ENCODE data around the gene GHR. TPM values are rescaled to one million over a fixed set of nuclear protein-coding genes. Genes with fewer than 3 reads are reported as not detected.
A peak's percentile ranks its signal among the peaks of the same experiment; 100 is the strongest.
"Not testable (repeated sequence)": the region's sequence is repeated elsewhere in the genome, so short reads cannot be mapped to it uniquely, and the experiment has no call there.

The GHR gene
- total RNA-seq, 1 donor from 2014 or later = 2.4 TPM

DNA sequence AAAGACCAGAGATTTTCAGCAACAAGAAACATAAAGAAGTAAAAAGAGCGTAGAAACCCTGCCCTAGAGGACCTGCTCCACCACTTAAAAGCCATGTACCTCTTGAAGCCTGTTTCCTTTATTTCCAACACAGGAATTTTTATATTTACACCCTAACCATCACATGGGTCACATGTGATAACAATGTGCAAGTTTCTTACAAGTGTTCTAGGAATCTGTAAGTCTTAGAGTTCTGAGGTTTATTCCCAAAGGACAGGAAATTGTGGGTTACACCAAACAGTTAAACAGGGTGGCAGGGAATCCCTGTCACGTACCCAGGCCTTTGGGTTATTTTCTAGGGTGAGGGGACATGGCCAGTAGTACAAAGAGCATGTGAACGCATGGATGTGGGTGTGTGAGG, 224.8 kb downstream of the GHR start:
- no peak for ATAC-seq

DNA sequence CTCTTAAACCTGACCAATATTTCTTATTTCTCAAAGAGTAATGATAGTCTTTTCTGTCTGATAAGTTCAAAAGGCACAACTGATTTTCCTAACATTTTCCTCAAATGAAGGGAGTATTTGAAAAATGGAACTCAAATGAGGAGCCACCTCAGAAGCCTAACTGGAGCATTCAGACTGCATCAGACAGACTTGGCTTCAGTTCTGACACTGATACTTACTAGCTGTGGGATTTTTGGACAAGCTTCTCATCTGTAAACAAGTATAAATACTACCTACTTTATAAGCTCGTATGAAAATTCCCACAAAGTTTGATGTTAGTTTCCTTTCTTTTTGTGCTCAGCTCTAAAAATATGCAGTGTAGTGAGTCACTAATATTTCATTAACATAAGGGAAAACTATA, 225.7 kb downstream of the GHR start:
- ATAC-seq = no peak

DNA sequence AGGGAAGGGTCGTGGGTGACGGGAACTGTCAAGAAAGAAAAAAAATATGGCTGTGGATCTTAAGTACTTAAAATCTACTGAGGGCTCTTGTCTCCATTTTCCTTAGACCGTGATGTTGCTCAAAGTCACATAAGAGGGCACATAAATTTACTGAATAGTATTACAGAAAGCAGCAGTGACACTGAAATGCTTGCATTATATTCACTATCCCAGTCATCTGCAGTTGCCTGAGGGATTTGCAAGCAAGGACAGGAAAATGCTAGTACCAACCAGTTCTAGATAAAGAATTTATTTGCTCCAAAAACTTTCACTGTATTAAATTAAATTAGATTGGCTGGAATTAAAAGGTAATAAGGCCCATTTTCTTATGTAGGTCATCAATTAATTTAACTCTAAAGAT, 226.8 kb downstream of the GHR start:
- ATAC-seq = no peak

DNA sequence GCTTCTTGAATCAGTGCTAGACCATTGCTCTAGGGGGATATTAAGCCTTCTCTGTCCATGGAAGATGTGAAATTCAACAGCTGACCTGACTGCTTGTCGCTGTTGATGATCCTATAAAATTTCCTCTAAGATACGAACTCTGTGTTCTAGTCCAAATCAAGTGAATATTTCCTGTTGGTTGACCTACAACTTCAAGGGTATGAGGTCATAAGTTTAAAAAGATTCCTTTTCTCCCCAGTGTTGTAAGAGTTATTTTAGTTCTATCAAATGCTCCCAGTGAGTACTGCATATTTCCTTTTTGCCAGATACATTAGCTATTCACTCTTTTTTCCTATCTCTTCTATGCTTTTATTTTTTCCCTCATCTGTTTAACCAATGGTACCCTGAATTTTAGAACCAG, 230.5 kb downstream of the GHR start:
- ATAC-seq = no peak

DNA sequence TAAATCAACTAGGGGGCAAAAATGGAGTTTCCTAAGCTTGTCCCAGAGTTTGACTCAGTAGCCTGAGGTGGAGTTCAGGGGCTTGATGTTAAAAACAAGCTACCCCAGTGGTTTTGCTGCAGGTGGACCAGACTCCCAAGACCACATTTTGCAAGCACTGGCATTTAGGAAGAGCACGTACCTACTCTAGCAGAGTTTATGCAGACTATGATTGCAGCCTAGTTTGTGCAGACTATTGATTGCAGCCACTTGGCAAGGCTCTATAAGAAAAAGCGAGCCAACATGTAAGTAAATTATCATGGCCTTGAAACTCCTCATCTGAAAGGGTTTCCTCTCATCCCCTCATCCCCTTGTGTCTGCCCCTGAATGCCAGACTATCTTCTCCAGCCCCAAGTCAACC, 231.4 kb downstream of the GHR start:
- ATAC-seq = no peak

DNA sequence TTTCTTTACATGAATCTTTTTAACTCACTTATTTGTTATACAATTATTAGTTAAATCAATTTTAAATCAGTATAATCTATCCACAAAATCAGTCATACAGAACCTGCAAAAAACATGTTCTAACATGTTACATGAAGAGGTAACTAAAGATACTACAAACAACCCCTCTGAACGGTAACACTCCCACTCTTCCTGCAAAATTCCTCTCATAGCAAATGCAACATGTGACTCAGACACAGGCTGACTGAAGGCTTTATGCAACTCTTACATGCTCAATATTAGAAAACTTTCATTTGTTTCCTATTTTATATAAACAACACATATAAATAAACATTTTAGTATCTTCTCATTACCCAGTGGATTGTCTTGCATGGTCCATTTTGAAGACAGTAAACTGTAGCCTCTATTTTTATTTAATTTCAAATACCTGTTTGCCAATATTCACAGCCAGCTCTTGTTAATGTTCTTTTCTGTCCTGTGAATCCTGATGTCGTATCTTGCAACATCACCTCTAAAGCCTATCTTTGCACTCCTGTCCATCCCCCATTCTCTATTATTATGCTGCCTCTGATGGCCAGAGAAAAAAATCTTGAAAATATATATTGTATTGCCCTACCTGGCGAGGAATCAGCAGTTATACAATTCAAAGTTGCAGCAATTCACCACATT, 232.9 kb downstream of the GHR start:
- ATAC-seq = peak; percentile 44

DNA sequence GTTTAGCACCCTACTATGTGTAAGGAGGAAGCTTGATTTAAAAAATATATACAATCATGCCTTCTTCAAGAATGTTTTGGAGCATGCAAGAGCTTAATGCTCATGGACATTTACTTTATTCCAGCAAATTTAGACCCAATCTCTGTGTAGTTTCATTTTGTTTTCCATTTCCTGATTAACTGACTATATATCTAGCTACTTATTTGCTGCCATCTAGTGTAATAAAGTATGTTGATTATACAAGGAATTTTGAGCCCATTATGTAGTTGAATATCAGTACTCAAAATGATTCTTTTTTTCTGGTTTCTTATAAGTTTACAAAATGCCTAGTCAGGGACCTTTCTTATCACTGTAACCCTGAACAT, 233.4 kb downstream of the GHR start:
- ATAC-seq = peak; percentile 52

DNA sequence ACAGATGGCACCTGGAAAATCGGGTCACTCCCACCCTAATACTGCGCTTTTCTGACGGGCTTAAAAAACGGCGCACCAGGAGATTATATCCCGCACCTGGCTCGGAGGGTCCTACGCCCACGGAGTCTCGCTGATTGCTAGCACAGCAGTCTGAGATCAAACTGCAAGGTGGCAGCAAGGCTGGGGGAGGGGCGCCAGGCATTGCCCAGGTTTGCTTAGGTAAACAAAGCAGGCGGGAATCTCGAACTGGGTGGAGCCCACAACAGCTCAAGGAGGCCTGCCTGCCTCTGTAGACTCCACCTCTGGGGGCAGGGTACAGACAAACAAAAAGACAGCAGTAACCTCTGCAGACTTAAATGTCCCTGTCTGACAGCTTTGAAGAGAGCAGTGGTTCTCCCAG, 236.6 kb downstream of the GHR start:
- ATAC-seq = not testable (repeated sequence)

DNA sequence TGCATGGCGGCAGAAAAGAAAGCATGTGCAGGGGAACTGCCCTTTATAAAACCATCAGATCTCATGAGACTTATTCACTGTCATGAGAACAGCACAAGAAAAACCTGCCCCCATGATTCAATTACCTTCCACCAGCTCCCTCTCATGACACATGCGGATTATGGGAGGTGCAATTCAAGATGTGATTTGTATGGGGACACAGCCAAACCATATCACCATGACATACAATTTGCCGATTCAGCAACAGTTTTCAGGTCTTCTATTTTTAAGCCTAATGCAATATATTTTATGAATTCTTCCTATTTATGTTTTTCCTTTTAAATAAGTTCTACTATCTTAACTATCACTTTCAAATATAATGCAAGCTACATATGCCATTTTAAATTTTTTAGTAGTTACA, 242.6 kb downstream of the GHR start:
- no peak for ATAC-seq

DNA sequence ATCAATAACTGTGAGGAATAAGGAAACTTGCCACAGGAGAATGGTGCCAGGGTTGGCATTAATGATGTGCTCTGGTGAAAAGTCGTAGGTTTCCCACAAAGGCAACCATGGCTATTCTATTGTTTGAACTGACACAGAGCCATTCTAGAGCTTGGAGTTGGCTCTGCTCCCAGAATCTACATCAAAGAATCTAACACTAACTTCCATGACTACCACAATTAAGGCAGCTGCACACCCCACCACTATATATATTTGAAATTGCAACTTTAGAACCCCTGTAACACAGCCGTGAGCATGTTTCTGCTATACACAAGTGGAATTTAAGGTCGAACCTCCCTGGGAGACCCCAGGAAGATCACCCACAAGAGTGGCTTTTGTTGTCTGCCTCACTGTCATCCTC, 243.6 kb downstream of the GHR start:
- no peak for ATAC-seq

DNA sequence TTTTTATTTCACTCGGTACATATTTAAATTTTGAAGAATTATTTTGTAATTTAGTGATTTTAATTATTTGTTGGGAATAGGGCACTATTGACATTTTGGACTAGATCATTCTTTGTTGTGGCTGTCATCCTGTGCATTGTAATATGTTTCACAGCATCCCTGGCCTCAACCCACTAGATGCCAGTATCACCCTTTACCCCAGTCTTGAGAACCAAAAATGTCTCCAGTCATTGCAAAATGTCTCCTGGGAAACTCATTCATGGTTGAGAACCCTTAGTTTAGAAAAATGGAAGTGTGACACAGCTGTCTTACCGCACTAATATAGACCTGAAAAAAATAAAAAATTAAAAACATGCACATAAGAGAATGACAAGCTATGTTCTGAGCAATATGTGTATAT, 245.0 kb downstream of the GHR start:
- no peak for ATAC-seq

DNA sequence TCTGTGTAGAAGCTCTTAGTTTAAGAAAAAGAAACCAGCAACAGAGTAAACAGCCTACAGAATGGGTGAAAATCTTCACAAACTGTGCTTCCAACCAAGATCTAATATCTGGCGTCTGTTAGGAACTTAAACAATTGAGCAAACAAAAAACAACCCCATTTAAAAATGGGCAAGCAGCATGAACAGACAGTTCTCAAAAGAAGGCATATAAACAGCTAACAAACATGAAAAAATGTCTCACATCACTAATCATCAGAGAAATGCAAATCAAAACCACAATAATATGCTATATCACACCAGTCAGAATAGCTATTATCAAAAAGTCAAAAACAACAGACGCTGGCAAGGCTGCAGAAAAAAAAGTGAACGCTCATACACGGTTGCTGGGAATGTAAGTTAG, 249.7 kb downstream of the GHR start:
- ATAC-seq = no peak

DNA sequence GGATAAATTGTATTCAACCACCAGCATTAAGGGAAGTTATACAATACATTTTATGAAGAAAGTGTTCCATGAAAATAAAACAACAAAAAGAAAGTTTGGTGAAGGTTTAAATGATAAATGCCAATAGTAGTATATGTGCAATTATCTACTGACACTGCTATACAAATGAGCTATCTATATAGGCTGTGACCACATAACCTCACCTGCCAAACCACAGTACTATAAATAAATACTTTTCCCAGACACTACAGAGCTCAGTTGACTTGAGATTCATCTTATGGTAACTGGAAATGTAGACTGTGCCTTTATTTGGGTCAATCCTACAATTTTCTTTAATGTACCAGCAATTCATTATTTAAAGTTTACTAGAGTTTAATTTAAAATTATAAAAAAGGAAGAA, 252.4 kb downstream of the GHR start:
- no peak for ATAC-seq

DNA sequence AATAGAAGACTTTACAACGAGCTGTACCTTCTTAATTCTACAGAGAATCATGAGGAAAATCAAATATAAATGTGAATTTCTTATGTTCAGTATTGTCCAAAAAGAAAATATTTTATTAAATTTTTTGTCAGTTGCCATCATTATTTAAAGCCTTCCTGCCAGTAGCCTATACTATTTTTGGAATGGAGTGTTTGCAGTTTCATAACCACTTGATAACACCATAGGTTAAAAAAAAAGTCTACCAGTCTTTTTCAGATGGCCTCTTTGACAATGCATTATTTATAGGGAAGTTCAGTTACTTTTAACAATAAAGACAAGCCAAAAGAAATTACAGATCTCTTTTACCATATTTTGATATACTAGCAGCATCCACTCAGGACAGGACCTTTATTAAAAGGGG, 253.1 kb downstream of the GHR start:
- no peak for ATAC-seq

DNA sequence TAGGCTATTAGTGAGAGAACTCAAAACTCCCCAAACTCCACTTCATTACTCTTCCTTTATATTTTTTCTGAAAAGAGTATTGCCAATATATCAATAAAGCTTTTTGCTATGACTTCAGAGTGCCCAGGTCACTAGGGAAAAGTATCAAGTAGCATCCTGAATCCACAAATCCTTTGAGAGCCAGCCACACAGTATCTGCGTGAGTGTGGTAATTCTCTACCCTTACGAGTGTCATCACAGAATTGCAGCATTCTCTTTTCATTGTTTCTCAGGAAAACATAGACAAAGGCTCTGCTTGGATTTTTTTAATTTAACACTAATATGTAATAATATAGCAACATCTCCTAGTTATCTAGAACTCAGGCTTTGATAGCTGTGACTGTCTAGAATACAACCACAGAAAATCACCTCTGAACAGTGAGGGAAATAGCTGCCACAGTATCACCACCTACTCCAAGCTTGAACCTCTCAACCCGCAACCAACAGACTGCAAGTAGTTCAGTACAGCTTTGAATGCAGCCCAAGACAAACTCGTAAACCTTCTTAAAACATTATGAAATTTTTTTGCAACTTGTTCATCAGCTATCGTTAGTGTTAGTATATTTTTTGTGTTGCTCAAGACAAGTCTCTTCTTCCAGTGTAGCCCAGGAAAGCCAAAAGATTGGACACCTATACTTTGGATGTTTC, 254.1 kb downstream of the GHR start:
- ATAC-seq = no peak

DNA sequence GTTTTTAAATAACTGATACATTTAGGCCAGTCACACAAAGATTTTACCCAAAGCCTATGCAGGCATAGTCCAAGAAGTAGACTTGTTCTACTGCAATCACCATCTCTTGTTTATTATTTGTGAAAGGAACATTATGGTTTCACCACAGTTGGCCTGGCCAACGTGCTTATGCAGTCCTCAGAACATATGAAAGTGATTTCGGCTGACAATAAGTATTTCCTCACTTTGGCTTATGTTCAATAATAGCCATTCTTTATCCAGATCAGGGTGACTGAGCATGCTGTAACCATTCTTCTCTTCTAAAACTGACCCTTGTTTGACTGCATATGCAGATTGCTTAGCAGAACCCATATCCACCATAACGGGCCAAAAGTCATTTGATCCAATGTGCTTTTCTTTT, 256.8 kb downstream of the GHR start:
- ATAC-seq = no peak

DNA sequence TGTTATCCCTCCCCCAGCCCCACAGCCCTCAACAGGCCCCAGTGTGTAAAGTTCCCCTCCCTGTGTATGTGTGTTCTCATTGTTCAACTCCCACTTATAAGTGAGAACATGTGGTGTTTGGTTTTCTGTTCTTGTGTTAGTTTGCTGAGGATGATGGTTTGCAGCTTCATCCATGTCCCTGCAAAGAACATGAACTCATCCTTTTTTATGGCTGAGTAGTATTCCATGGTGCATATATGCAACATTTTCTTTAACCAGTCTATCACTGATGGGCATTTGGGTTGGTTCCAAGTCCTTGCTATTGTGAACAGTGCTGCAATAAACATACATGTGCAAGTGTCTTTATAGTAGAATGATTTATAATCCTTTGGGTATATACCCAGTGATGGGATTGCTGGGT, 261.8 kb downstream of the GHR start:
- ATAC-seq = not testable (repeated sequence)

DNA sequence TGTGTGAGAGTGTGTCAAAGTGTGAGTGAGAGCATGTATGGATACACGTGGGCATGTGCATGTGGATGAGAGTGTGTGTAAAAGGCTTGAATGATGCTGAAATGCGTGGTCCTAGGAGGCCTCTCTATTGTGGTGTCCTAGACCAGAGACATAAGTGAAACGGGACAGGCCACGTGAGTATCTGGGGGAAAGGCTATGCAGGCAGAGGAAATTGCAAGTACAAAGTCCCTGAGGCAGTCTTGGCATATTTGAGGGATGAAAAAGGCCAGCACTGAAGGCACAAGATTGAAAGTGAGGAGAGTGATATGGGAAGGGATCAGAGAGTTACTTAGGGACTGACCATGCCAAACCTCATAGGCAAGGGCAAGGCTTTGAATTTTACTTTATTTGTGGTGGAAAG, 266.2 kb downstream of the GHR start:
- ATAC-seq = no peak

DNA sequence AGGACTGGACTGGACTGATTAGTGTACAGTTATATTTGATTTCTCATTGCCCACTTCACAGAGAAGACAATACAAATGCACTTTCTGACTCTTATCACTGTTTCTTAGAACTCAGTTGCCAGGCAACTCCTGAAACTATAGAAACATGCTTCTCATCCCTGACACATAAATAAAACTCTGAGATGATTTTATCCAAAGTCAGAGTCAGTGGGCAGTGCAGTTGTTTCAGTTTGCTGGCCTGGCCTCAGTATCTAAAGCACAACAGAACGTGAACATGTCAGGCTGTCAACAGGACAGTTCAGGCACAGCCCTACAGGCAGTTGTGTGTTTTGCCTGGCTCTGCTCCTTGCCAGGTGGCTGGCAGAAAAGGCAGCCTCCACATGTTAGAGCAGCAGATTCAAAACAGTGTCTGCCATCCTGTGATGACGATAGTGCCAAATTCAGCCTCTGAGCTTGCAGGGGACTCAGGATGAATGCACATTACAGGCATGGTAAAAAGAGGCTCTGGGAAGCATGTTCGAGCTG, 268.2 kb downstream of the GHR start:
- ATAC-seq = no peak

DNA sequence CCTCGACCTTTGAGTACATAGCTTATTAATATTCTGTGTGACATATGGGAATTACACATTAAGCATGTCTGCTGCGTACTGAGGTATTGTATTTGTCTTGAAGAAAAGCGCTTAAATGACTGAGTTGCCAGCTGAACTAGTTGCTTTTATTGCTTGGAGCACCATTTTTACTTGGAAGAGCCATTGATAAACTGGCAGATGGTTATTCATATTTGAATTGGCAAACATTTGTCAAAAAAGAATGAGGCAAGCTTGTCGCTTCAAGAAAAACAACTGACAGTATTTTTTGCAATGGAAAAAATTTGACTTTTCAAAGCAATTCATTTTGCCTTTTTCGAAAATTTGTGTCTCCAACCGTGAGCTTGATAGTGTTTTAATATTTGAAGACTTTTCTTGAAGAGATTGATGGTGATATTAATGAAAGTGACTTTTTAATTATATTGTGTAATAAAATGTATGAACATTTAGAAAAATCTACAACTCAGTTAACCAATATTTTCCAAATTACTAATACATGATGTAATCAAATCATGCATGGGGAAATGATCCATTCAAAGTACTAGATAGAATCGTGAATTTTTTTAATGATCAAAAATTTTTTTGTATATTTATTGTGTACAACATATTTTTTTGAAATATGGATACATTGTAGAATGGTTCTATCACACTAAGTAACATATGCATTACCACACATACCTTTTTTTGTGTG, 278.3 kb downstream of the GHR start:
- ATAC-seq = no peak

DNA sequence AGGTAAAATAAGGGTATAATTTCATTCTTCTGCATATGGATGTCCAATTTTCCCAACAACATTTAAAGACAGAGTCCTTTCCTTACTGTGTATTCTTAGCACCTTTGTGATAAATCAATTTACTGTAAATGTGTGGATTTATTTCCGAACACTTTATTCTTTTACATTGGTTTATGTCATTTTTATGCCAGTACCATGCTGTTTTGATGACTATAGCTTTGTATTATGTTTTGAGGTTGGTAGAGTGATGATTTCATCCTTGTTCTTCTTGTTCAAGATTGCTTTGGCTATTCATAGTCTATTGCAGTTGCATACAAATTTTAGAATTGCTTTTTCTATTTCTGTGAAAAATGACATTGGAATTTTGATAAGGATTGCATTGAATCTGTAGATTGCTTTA, 280.0 kb downstream of the GHR start:
- ATAC-seq = no peak

DNA sequence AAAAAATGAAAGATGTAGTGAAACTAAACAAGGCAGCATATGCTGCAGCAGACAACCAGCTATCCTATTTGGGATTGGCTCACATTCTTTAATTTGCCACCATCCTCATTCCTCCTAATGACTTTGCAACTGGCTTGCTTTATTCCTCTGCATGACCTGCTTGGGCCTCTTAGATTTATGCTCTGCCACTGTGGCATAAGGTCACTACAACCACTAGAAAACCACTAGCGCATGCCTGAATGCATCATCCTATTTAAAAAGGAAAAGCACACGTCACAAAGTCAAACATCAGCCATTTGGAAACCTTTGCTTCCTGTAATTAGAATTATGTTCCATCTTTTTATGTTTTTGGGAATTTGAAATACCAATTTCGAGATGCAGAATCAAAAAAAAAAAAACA, 292.5 kb downstream of the GHR start:
- no peak for ATAC-seq

DNA sequence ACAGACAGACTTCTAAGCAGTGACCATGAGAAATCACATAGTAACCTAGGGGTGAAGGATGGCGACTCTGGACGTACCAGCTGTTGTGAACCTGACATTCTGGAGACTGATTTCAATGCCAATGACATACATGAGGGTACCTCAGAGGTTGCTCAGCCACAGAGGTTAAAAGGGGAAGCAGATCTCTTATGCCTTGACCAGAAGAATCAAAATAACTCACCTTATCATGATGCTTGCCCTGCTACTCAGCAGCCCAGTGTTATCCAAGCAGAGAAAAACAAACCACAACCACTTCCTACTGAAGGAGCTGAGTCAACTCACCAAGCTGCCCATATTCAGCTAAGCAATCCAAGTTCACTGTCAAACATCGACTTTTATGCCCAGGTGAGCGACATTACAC, 295.4 kb downstream of the GHR start:
- no peak for ATAC-seq

DNA sequence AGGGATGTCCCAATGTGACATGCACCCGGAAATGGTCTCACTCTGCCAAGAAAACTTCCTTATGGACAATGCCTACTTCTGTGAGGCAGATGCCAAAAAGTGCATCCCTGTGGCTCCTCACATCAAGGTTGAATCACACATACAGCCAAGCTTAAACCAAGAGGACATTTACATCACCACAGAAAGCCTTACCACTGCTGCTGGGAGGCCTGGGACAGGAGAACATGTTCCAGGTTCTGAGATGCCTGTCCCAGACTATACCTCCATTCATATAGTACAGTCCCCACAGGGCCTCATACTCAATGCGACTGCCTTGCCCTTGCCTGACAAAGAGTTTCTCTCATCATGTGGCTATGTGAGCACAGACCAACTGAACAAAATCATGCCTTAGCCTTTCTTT, 295.8 kb downstream of the GHR start:
- no peak for ATAC-seq

All from esophagus mucosa (tissue), 1 donor.